ENCODE data around the gene ZBTB43. TPM values are rescaled to one million over a fixed set of nuclear protein-coding genes. Genes with fewer than 3 reads are reported as not detected.

Gene ZBTB43
- total and polyA plus RNA-seq, 10 of the 15 experiments (the other 5 are each of a cell fraction or from before 2014, with no cell fraction given): 2.4 to 19.3 (median 8.7) TPM

GRCh38 chr9:126854734-126855133, 49.9 kb downstream of the ZBTB43 start:
- no peaks in the 10 kb centered on the region for H3K36me3 ChIP-seq (ENCODE audit: control insufficient read depth in 2 of 2, insufficient read depth in 2 of 2, low read length in 1 of 2)
- peaks cover 0 to 5% of the 10 kb centered on the region in 2 experiments; a peak in 1 of 4 replicates for H3K27me3 ChIP-seq (replicated peaks in 1 of 2; ENCODE audit: control insufficient read depth in 2 of 2, insufficient read depth in 2 of 2, low read length in 1 of 2)
- ATAC-seq (no peak), FAIRE-seq (no peak), DNase-seq (ENCODE audit: low read depth, low spot score) (no peak)
- no TSS peak for BruUV-seq (replicated peaks)
- no peak overlapping the region for H3K4me3 ChIP-seq
- ChIA-PET SMC1A (ENCODE audit: uncharacterized antibody, unreplicated experiment) (no interaction called here), RAD21 (ENCODE audit: unreplicated experiment) (no interaction called here), CTCF (interaction anchor here (0.6 kb wide), 2 partner anchors 58 to 732 kb away, joined by 3 to 4 read pairs; no protein-coding TSS in a partner anchor), POLR2A (no interaction called here)
- WGBS (ENCODE audit: insufficient coverage, insufficient replicate concordance, low lambda C conversion rate, missing lambda C conversion rate): 95% methylated on average over 7 of the region's 7 CpGs
- in situ Hi-C loops (cut with MboI): no loop called here
- no peaks in the 10 kb centered on the region for H3K79me2 ChIP-seq (ENCODE audit: control insufficient read depth, insufficient read depth, low read length)
- no peak overlapping the region for H3K27ac ChIP-seq (ENCODE audit: control insufficient read depth, insufficient read depth)
- H3K4me1 ChIP-seq (ENCODE audit: control insufficient read depth, insufficient read depth, low read length): peaks cover 3% of the 10 kb centered on the region; the same call in 1 of the 2 replicates
- H2AFZ ChIP-seq (ENCODE audit: control insufficient read depth, low read depth, low read length): no peak overlapping the region
- no peak overlapping the region for H3K9ac ChIP-seq (ENCODE audit: control insufficient read depth, insufficient read depth, low read length)
- H3K9me3 ChIP-seq (replicated peaks; ENCODE audit: control insufficient read depth, insufficient read depth, low read length): no peaks in the 10 kb centered on the region
- H4K20me1 ChIP-seq (ENCODE audit: control insufficient read depth, insufficient read depth): no peaks in the 10 kb centered on the region
- intact Hi-C loops (cut with micrococcal nuclease; ENCODE audit: unreplicated experiment): no loop called here
- H3K4me2 ChIP-seq (ENCODE audit: control insufficient read depth, insufficient read depth): no peak overlapping the region
- TF ChIP-seq RCOR1 (conservative IDR thresholded peaks at IDR 0.05; ENCODE audit: low read depth, low read length) (no peak), JUNB (IDR thresholded peaks at IDR 0.05) (no peak), YBX1 (IDR thresholded peaks at IDR 0.05) (no peak), E4F1 (IDR thresholded peaks at IDR 0.05; ENCODE audit: borderline replicate concordance, partially characterized antibody) (no peak), ETV6 (conservative IDR thresholded peaks at IDR 0.05 in 1 of 2, IDR thresholded peaks at IDR 0.05 in 1 of 2; ENCODE audit: borderline replicate concordance in 1 of 2, low read depth in 1 of 2) (no peak), MTA2 (IDR thresholded peaks at IDR 0.05; ENCODE audit: low read depth) (no peak), ZBTB11 (CRISPR knock-in tag; IDR thresholded peaks at IDR 0.05) (no peak), RELB (IDR thresholded peaks at IDR 0.05; ENCODE audit: low read depth) (no peak), USF2 (IDR thresholded peaks at IDR 0.05; ENCODE audit: borderline replicate concordance, low read depth, low read length) (no peak), NRF1 (conservative IDR thresholded peaks at IDR 0.05; ENCODE audit: low read depth, low read length) (no peak), PBX3 (IDR thresholded peaks at IDR 0.05; ENCODE audit: insufficient replicate concordance, low read depth, low read length) (no peak), ELK1 (IDR thresholded peaks at IDR 0.05; ENCODE audit: low read depth, low read length) (no peak)
